HepG2 (cell line): ENCODE data around the gene TMEM95. TPM values are rescaled to one million over a fixed set of nuclear protein-coding genes. Genes with fewer than 3 reads are reported as not detected.

Experiments
- ATAC-seq: fragments of 200-7000 bp; cut with Tn5 transposase; 3 replicates; pipeline ENCODE4 v1.9.1; 2020; ENCODE audit warnings: mild to moderate bottlenecking, moderate library complexity
- BruUV-seq: library from RNA; stranded (reverse); fragments of 400-500 nt; replicated peaks from 2 replicates; lab custom pipeline; 2021; lab: Mats Ljungman, UMichigan
- CTCF ChIA-PET: fragments of 300-600 bp; formaldehyde crosslinking; extraction: SDS; loops from one replicate; lab custom pipeline; 2021; ENCODE audit warnings: low total read pairs, inconsistent platforms, low intra/inter-chr PET ratio; lab: Yijun Ruan, JAX
- POLR2A ChIA-PET: fragments of 350-600 bp; sonication (Branson Sonifier 250); formaldehyde crosslinking; loops from one replicate; lab custom pipeline; 2020; ENCODE audit warnings: antibody characterized with exemption, inconsistent platforms; lab: Yijun Ruan, JAX
- DNase-seq: peaks from one replicate; pipeline ENCODE4 v3.0.0-alpha.2; 2015; ENCODE audit warnings: low spot score
- FAIRE-seq: peaks from 3 replicates; lab custom pipeline; 2011; peaks lifted over from hg19 to GRCh38; lab: Jason Lieb, UNC
- H2AFZ ChIP-seq: one replicate; pipeline ENCODE4 v1.6.1; 2011; ENCODE audit warnings: low read length, inconsistent platforms
- H3K27ac ChIP-seq: fragments of 300-600 bp; 3 replicates; pipeline ENCODE4 v1.8.0; 2011; ENCODE audit warnings: mixed run types, mild to moderate bottlenecking, mixed read lengths, low read length, inconsistent platforms; ENCODE audit not compliant: insufficient read depth; ENCODE audit errors: extremely low read length
- H3K27me3 ChIP-seq, 2 experiments: fragments of 200-600 bp in 1 of 2; 2 replicates in 1 of 2; 3 replicates in 1 of 2; pipeline versions ENCODE4 v1.6.0 to v1.8.0; 2011; ENCODE audit warnings: low read length in 2 of 2, mild to moderate bottlenecking in 2 of 2, moderate library complexity in 2 of 2, inconsistent platforms in 1 of 2; ENCODE audit not compliant: insufficient read depth in 2 of 2, control insufficient read depth in 1 of 2
- H3K36me3 ChIP-seq, 2 experiments: fragments of 200-600 bp in 1 of 2; replicated peaks in 1 of 2; 2 replicates in 1 of 2; 3 replicates in 1 of 2; pipeline versions ENCODE4 v1.5.1 to v1.8.0; 2011; ENCODE audit warnings: low read length in 2 of 2, inconsistent platforms in 1 of 2; ENCODE audit not compliant: insufficient read depth in 2 of 2, control insufficient read depth in 1 of 2
- H3K4me1 ChIP-seq: 2 replicates; pipeline ENCODE4 v1.5.1; 2012; ENCODE audit warnings: low read length, inconsistent platforms; ENCODE audit not compliant: insufficient read depth
- H3K4me2 ChIP-seq: 2 replicates; pipeline ENCODE4 v1.6.0; 2011; ENCODE audit warnings: low read depth, low read length, inconsistent platforms
- H3K4me3 ChIP-seq, 3 experiments: fragments of 200-600 bp in 1 of 3; sonication (generic), shearing (Covaris generic) in 1 of 3; replicated peaks in 1 of 3; 2 replicates each; pipeline ENCODE4 v1.5.1; 2011 to 2016; ENCODE audit warnings: low read length in 3 of 3, inconsistent platforms in 2 of 3, low read depth in 2 of 3, mild to moderate bottlenecking in 2 of 3, control low read depth in 1 of 3, mixed read lengths in 1 of 3; ENCODE audit not compliant: insufficient read depth in 1 of 3
- H3K79me2 ChIP-seq: one replicate; pipeline ENCODE4 v1.6.1; 2011; ENCODE audit warnings: low read length, inconsistent platforms; ENCODE audit not compliant: insufficient read depth
- H3K9ac ChIP-seq: 2 replicates; pipeline ENCODE4 v1.6.0; 2011; ENCODE audit warnings: mild to moderate bottlenecking, low read depth, low read length, inconsistent platforms; ENCODE audit not compliant: insufficient read depth
- H3K9me3 ChIP-seq: 2 replicates; pipeline ENCODE4 v1.5.1; 2012; ENCODE audit warnings: mild to moderate bottlenecking, low read length
- H4K20me1 ChIP-seq: 2 replicates; pipeline ENCODE4 v1.6.0; 2011; ENCODE audit warnings: inconsistent platforms, mild to moderate bottlenecking, low read length, moderate library complexity; ENCODE audit not compliant: insufficient read depth
- TAF1 ChIP-seq: sonication (generic); formaldehyde crosslinking; IDR thresholded peaks from 2 replicates; pipeline ENCODE4 v1.4.0; 2020; ENCODE audit warnings: missing genetic modification reagents
- ZNF296 ChIP-seq: sonication (generic); formaldehyde crosslinking; conservative IDR thresholded peaks from 2 replicates; pipeline ENCODE4 v1.5.0; 2020; ENCODE audit warnings: mild to moderate bottlenecking, missing genetic modification reagents
- WGBS: methylation state at CpG from one replicate; pipeline ENCODE4 v1.1.6; 2017; ENCODE audit warnings: low lambda C conversion rate; 5-methylcytosine and 5-hydroxymethylcytosine counted together
- in situ Hi-C: cut with HindIII; loops from 2 replicates; pipeline ENCODE4 v1.10.0; 2017; ENCODE audit warnings: low pct_unique_long_range_greater_than_20kb; ENCODE audit not compliant: extremely low pct_ligation_motif_present
- intact Hi-C: fragments of 100-400 bp; cut with micrococcal nuclease; formaldehyde crosslinking; loops from one replicate; pipeline ENCODE4 v1.10.0; 2022; ENCODE audit not compliant: unreplicated experiment
- polyA plus RNA-seq, 8 experiments: library from polyadenylated mRNA; depleted of rRNA in 3 of 8; stranded (reverse) in 7 of 8; unstranded in 1 of 8; fragments of >200 nt; fragmentation: Illumina TruSeq in 4 of 8; extraction: Trizol in 4 of 8; gene quantifications; 2 replicates each; pipeline versions ENCODE4 v1.2.1 to v1.2.3, GENCODE V29; 2011 to 2016; ENCODE audit warnings: low read depth in 4 of 8, missing spikeins in 1 of 8, mixed read lengths in 1 of 8; ENCODE audit not compliant: insufficient read depth in 1 of 8
- total RNA-seq, 5 experiments: library from RNA; depleted of rRNA; stranded (reverse); fragments of >200 nt; fragmentation: Illumina TruSeq; extraction: Trizol; gene quantifications; 2 replicates each; pipeline ENCODE4 v1.2.3, GENCODE V29; 2016; ENCODE audit warnings: low read depth in 1 of 5
- TF ChIP-seq, protein P1 (sequence below): sonication (generic); formaldehyde crosslinking; IDR thresholded peaks from 2 replicates; pipeline ENCODE4 v1.4.0; 2020; ENCODE audit warnings: missing genetic modification reagents, borderline replicate concordance
- TF ChIP-seq, protein P2 (sequence below): sonication (generic); formaldehyde crosslinking; IDR thresholded peaks from 2 replicates; pipeline ENCODE4 v1.4.0; 2020; ENCODE audit warnings: mild to moderate bottlenecking, missing genetic modification reagents, borderline replicate concordance
- TF ChIP-seq, protein P3 (sequence below): sonication (generic); formaldehyde crosslinking; IDR thresholded peaks from 2 replicates; pipeline ENCODE4 v1.8.0; 2023; ENCODE audit warnings: mild to moderate bottlenecking, missing genetic modification reagents
- TF ChIP-seq, protein P4 (sequence below): sonication (generic); formaldehyde crosslinking; IDR thresholded peaks from 2 replicates; pipeline ENCODE4 v1.8.0; 2022; ENCODE audit warnings: mild to moderate bottlenecking, missing genetic modification reagents, moderate library complexity
- TF ChIP-seq, protein P5 (sequence below): IDR thresholded peaks from 2 replicates; pipeline ENCODE4 v1.6.1; 2016; ENCODE audit warnings: missing compliant biosample characterization, missing genetic modification reagents, borderline replicate concordance
- TF ChIP-seq, protein P6 (sequence below): sonication (generic); formaldehyde crosslinking; IDR thresholded peaks from 2 replicates; pipeline ENCODE4 v1.5.1; 2020; ENCODE audit warnings: missing genetic modification reagents, mild to moderate bottlenecking, borderline replicate concordance

The TMEM95 gene
- total and polyA plus RNA-seq, 2 of the 13 experiments (the other 11 are each of a cell fraction or from before 2014, with no cell fraction given), result not detected

DNA sequence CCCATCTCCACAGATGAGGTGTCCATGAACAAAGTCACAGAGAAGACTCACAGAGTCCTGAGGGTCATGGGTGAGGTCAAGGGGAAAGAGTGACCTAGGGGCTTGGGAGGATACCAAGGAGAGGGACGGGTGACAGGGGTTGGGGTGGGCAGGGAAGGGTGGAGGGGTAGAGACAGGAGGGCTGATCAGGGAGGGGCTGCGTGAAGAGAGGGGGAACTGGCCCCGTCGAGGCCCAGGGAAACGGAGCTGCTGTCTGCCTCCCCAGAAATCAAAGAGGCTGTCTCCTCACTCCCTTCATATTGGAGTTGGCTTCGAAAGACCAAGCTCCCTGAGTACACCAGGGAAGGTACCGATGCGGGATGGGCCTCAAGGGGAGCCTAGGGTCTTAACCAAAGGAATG is 617 bp downstream of the TMEM95 start (continued):
- TF ChIP-seq, protein P1, sequence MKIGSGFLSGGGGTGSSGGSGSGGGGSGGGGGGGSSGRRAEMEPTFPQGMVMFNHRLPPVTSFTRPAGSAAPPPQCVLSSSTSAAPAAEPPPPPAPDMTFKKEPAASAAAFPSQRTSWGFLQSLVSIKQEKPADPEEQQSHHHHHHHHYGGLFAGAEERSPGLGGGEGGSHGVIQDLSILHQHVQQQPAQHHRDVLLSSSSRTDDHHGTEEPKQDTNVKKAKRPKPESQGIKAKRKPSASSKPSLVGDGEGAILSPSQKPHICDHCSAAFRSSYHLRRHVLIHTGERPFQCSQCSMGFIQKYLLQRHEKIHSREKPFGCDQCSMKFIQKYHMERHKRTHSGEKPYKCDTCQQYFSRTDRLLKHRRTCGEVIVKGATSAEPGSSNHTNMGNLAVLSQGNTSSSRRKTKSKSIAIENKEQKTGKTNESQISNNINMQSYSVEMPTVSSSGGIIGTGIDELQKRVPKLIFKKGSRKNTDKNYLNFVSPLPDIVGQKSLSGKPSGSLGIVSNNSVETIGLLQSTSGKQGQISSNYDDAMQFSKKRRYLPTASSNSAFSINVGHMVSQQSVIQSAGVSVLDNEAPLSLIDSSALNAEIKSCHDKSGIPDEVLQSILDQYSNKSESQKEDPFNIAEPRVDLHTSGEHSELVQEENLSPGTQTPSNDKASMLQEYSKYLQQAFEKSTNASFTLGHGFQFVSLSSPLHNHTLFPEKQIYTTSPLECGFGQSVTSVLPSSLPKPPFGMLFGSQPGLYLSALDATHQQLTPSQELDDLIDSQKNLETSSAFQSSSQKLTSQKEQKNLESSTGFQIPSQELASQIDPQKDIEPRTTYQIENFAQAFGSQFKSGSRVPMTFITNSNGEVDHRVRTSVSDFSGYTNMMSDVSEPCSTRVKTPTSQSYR, result no peak
- TF ChIP-seq ZNF296 (CRISPR knock-in tag) (no peak), TAF1 (no peak)
- TF ChIP-seq, protein P2, sequence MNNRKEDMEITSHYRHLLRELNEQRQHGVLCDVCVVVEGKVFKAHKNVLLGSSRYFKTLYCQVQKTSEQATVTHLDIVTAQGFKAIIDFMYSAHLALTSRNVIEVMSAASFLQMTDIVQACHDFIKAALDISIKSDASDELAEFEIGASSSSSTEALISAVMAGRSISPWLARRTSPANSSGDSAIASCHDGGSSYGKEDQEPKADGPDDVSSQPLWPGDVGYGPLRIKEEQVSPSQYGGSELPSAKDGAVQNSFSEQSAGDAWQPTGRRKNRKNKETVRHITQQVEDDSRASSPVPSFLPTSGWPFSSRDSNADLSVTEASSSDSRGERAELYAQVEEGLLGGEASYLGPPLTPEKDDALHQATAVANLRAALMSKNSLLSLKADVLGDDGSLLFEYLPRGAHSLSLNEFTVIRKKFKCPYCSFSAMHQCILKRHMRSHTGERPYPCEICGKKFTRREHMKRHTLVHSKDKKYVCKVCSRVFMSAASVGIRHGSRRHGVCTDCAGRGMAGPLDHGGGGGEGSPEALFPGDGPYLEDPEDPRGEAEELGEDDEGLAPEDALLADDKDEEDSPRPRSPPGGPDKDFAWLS (CRISPR knock-in tag), result no peak
- TF ChIP-seq, protein P3, sequence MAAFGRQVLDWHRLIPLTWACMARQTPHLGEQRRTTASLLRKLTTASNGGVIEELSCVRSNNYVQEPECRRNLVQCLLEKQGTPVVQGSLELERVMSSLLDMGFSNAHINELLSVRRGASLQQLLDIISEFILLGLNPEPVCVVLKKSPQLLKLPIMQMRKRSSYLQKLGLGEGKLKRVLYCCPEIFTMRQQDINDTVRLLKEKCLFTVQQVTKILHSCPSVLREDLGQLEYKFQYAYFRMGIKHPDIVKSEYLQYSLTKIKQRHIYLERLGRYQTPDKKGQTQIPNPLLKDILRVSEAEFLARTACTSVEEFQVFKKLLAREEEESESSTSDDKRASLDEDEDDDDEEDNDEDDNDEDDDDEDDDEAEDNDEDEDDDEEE (CRISPR knock-in tag), result 0 out of 2 replicates have a peak, but pooled peaks have one; percentile 21

DNA sequence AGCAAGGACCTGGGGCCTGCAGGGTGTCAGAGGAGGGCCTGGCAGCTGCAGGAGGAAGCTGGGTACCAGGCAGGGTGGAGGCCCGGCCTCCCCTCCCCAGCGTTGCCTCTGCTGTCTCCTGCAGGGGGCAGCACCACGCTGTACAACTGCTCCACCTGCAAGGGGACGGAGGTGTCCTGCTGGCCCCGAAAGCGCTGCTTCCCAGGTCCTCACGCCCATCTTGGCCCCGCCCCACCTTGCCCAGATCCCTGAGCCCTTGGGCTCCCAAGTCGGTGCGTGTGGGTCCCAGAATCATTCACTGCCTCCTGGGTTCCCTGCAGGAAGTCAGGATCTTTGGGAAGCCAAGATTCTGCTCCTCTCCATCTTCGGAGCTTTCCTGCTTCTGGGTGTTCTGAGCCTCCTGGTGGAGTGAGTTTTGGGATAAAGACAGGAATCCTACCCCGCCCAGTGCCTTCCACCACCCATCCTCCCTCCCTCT is 1.2 kb downstream of the TMEM95 start:
- Histone ChIP-seq H3K79me2 (no peaks in the 10 kb centered on the region), H3K36me3 (no peaks in the 10 kb centered on the region), H3K4me2 (no peak overlapping the region; the same call in 1 of the 2 replicates), H3K9me3 (no peaks in the 10 kb centered on the region), H3K27me3 (peaks cover 0 to 11% of the 10 kb centered on the region in 2 experiments; a peak in 2 of 5 replicates), H3K27ac (no peak overlapping the region), H3K9ac (no peak overlapping the region), H3K4me1 (peaks cover 26% of the 10 kb centered on the region), H2AFZ (no peak overlapping the region), H4K20me1 (no peaks in the 10 kb centered on the region), H3K4me3 (no peak overlapping the region)
- FAIRE-seq (peak; percentile 71), DNase-seq (no peak), ATAC-seq (peak; percentile 51)
- in situ Hi-C loops (loop anchor here (5.0 kb wide), 1 partner anchor 81 kb away; the partner anchor contains the start of genes FGF11 and TMEM102), intact Hi-C loops (loop anchor here (5.0 to 10.0 kb wide), 4 partner anchors 46 to 209 kb away; partner anchors contain the start of genes POLR2A, SENP3, SLC35G6 and TMEM256)
- POLR2A ChIA-PET, result interaction anchor here (0.9 to 7.0 kb wide), 7 partner anchors 27 to 228 kb away, joined by 3 to 44 read pairs (median 4); partner anchors contain the start of genes CHRNB1, MPDU1, NEURL4 and POLR2A
- CTCF ChIA-PET, result interaction anchor here (0.7 to 2.0 kb wide), 4 partner anchors 44 to 204 kb away, joined by 3 to 11 read pairs (median 4); partner anchors contain the start of gene CHRNB1
- BruUV-seq, result no TSS peak
- 13% methylated on average over 7 of the region's 12 CpGs for WGBS
- TF ChIP-seq, protein P4, sequence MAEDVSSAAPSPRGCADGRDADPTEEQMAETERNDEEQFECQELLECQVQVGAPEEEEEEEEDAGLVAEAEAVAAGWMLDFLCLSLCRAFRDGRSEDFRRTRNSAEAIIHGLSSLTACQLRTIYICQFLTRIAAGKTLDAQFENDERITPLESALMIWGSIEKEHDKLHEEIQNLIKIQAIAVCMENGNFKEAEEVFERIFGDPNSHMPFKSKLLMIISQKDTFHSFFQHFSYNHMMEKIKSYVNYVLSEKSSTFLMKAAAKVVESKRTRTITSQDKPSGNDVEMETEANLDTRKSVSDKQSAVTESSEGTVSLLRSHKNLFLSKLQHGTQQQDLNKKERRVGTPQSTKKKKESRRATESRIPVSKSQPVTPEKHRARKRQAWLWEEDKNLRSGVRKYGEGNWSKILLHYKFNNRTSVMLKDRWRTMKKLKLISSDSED (CRISPR knock-in tag), result no peak
- TF ChIP-seq, protein P5, sequence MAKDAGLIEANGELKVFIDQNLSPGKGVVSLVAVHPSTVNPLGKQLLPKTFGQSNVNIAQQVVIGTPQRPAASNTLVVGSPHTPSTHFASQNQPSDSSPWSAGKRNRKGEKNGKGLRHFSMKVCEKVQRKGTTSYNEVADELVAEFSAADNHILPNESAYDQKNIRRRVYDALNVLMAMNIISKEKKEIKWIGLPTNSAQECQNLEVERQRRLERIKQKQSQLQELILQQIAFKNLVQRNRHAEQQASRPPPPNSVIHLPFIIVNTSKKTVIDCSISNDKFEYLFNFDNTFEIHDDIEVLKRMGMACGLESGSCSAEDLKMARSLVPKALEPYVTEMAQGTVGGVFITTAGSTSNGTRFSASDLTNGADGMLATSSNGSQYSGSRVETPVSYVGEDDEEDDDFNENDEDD, result 0 out of 2 replicates have a peak, but pooled peaks have one; percentile 39
- TF ChIP-seq, protein P6, sequence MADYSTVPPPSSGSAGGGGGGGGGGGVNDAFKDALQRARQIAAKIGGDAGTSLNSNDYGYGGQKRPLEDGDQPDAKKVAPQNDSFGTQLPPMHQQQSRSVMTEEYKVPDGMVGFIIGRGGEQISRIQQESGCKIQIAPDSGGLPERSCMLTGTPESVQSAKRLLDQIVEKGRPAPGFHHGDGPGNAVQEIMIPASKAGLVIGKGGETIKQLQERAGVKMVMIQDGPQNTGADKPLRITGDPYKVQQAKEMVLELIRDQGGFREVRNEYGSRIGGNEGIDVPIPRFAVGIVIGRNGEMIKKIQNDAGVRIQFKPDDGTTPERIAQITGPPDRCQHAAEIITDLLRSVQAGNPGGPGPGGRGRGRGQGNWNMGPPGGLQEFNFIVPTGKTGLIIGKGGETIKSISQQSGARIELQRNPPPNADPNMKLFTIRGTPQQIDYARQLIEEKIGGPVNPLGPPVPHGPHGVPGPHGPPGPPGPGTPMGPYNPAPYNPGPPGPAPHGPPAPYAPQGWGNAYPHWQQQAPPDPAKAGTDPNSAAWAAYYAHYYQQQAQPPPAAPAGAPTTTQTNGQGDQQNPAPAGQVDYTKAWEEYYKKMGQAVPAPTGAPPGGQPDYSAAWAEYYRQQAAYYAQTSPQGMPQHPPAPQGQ (CRISPR knock-in tag), result no peak
